Measurements from ENCODE around the gene GRIN3B.
"Not testable (repeated sequence)": the region's sequence is repeated elsewhere in the genome, so short reads cannot be mapped to it uniquely, and the experiment has no call there.

Gene GRIN3B

DNA sequence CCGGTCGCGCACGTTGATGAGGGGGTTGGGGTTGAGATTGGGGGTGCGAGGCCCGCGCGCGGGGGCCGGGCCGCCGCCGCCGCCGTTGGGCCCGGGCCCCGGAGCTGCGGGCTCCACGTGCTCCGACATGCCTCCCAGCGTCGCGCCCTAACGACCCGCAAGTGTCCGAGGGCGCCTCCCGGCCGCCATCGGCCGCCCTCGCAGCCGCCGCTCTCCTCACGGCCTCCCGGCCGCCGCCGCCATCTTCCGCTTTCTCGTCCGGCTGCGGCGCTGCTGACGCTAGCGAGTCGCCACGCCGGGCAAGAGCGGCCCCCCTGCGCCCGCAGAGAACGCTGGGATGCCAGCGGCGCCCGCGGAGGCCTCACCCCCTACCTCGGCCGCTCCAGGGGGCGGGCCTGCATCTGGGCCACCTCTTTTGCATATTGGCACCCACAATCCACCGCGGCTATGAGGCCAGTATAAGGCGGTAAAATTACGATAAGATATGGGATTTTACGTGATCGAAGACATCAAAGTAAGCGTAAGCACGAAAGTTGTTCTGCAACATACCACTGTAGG, 20.7 kb downstream of the GRIN3B start, which contains the start of gene TMEM259:
TSS of gene TMEM259 (minus strand) at position 256 of the 558 bp plus-strand sequence. CDS start at position 129, 127 bp downstream.
- Histone ChIP-seq H3K79me2 (peaks cover 40% of the 10 kb centered on the region), H3K9ac (peak within 1 kb of the TSS; percentile 55), H3K27me3 (ENCODE audit: control insufficient read depth, insufficient read depth, low read length) (no peaks in the 10 kb centered on the region), H3K27ac (peak within 1 kb of the TSS; percentile 88), H3K4me3 (ENCODE audit: low read depth, low read length) (peak within 1 kb of the TSS; percentile 93), H3K9me3 (ENCODE audit: control insufficient read depth, low read length) (no peaks in the 10 kb centered on the region), H2AFZ (peak within 1 kb of the TSS; percentile 68), H3K4me2 (ENCODE audit: low read length) (peak within 1 kb of the TSS; percentile 95), H3K4me1 (peaks cover 25% of the 10 kb centered on the region), H3K36me3 (ENCODE audit: control insufficient read depth, insufficient read depth, low read length) (no peaks in the 10 kb centered on the region)
- no peak for TF ChIP-seq CTCF (IDR thresholded peaks at IDR 0.05)

GRCh38 chr19:1023883-1024188, 23.6 kb downstream of the GRIN3B start:
- H2AFZ ChIP-seq; H3K9ac ChIP-seq; H3K4me2 ChIP-seq (ENCODE audit: low read length); H3K27me3 ChIP-seq (ENCODE audit: control insufficient read depth, insufficient read depth, low read length); H3K36me3 ChIP-seq (ENCODE audit: control insufficient read depth, insufficient read depth, low read length); H3K9me3 ChIP-seq (ENCODE audit: control insufficient read depth, low read length); H3K4me1 ChIP-seq; H3K27ac ChIP-seq; H3K4me3 ChIP-seq (ENCODE audit: low read depth, low read length): not testable (repeated sequence)
- peaks cover 18% of the 10 kb centered on the region for H3K79me2 ChIP-seq

DNA sequence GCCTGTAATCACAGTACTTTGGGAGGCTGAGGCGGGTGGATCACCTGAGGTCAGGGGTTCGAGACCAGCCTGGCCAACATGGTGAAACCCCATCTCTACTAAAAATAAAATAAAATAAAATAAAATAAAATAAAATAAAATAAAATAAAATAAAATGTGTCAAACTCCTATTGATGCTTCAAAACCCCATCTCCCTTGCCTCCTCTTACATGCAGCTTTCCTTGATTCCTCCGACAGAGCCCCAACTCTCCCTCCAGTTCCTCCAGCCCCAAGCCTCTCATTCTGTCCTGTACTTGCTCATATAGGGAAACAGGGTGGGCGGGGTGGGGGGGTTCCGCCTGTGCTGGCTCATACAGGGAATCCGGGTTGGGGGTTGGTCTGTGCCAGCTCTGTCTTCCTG, 24.9 kb downstream of the GRIN3B start:
- not testable (repeated sequence) for H3K4me1 ChIP-seq

DNA sequence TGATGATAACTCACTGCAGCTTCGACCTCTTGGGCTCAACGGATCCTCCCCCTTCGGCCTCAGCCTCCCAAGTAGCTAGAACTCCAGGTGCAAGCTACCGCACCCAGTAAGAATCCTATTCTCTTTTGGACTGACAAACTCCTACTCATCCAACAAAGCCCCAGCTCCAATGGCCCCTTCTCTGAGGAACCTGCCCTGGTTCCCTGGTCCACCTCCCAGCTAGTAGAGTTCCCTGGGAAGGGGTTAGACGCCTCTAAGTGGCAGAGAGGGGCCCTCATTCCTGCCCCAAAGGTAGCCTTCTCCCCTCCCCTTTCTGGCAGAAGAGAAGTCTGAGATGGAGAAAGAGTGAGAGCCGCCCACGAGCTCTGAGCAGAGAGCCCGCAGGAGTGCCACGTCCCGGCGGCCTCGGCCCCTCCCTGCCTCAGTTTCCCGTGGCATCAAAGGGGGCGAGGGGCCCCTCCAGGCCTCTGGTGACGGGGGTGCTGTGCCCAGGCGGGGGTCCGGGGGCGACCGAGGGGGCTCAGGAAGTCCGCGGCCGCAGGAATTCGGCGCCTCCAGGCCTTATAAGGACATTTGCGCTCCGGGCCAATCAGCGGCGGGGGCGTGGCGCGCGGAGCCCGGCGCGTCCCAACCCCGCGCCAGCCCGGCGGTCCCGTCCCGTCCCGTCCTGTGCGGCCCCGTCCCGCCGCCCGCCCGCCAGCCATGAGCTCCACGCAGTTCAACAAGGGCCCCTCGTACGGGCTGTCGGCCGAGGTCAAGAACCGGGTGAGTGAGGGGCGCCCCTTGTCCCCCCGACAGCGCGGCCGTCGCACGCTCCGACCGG, 26.0 kb downstream of the GRIN3B start, which contains the start of gene CNN2:
TSS of gene CNN2 (plus strand) at position 649 of the 823 bp plus-strand sequence. CDS start at position 703, 54 bp downstream.
- Histone ChIP-seq H3K79me2 (no peaks in the 10 kb centered on the region), H2AFZ (peak within 1 kb of the TSS; percentile 65), H3K9ac (no peak within 1 kb of the TSS), H3K27ac (peak within 1 kb of the TSS; percentile 9), H3K9me3 (ENCODE audit: control insufficient read depth, low read length) (no peaks in the 10 kb centered on the region), H3K4me1 (no peaks in the 10 kb centered on the region), H3K27me3 (ENCODE audit: control insufficient read depth, insufficient read depth, low read length) (no peaks in the 10 kb centered on the region), H3K36me3 (ENCODE audit: control insufficient read depth, insufficient read depth, low read length) (no peaks in the 10 kb centered on the region), H3K4me2 (ENCODE audit: low read length) (peak within 1 kb of the TSS; percentile 56), H3K4me3 (ENCODE audit: low read depth, low read length) (peak within 1 kb of the TSS; percentile 49)
- no peak for TF ChIP-seq CTCF (IDR thresholded peaks at IDR 0.05)

More for the DNA sequence above, 24.9 kb downstream of the GRIN3B start:
- not testable (repeated sequence) for H2AFZ ChIP-seq; H3K27ac ChIP-seq; H3K9me3 ChIP-seq (ENCODE audit: control insufficient read depth, low read length); H3K27me3 ChIP-seq (ENCODE audit: control insufficient read depth, insufficient read depth, low read length); H3K36me3 ChIP-seq (ENCODE audit: control insufficient read depth, insufficient read depth, low read length); H3K4me3 ChIP-seq (ENCODE audit: low read depth, low read length); H3K4me2 ChIP-seq (ENCODE audit: low read length); H3K79me2 ChIP-seq; H3K9ac ChIP-seq

GRCh38 chr19:1026783-1027649, 26.8 kb downstream of the GRIN3B start:
- Histone ChIP-seq H3K36me3 (ENCODE audit: control insufficient read depth, insufficient read depth, low read length) (no peaks in the 10 kb centered on the region), H3K79me2 (no peaks in the 10 kb centered on the region), H3K27me3 (ENCODE audit: control insufficient read depth, insufficient read depth, low read length) (no peaks in the 10 kb centered on the region), H3K9ac (no peak overlapping the region), H3K4me3 (ENCODE audit: low read depth, low read length) (peak overlapping the region; percentile 49), H2AFZ (peak overlapping the region; percentile 47), H3K4me2 (ENCODE audit: low read length) (peak overlapping the region; percentile 32), H3K27ac (no peak overlapping the region), H3K4me1 (no peaks in the 10 kb centered on the region), H3K9me3 (ENCODE audit: control insufficient read depth, low read length) (no peaks in the 10 kb centered on the region)
- TF ChIP-seq CTCF (IDR thresholded peaks at IDR 0.05): no peak

All from parathyroid adenoma (tissue), 2 donors.